ENCODE measurements around the gene VTA1.

- TF ChIP-seq CTCF (IDR thresholded peaks at IDR 0.05) (no peak), POLR2A (IDR thresholded peaks at IDR 0.05) (no peak)
These were observed 115.2 kb downstream of the VTA1 start for GRCh38 chr6:142262231-142262630.
